ENCODE data around the gene MCUB.

GRCh38 chr4:109599046-109599652 is 39.1 kb downstream of the MCUB start:
- TF ChIP-seq POLR2A (IDR thresholded peaks at IDR 0.05; ENCODE audit: low read depth, low read length) = no peak
- no peak for TF ChIP-seq POLR2AphosphoS5 (IDR thresholded peaks at IDR 0.05; ENCODE audit: low read depth, low read length)
- no peak for TF ChIP-seq TAF1 (IDR thresholded peaks at IDR 0.05; ENCODE audit: low read depth, low read length)
